ENCODE results near the gene INF2.

INF2 gene

DNA sequence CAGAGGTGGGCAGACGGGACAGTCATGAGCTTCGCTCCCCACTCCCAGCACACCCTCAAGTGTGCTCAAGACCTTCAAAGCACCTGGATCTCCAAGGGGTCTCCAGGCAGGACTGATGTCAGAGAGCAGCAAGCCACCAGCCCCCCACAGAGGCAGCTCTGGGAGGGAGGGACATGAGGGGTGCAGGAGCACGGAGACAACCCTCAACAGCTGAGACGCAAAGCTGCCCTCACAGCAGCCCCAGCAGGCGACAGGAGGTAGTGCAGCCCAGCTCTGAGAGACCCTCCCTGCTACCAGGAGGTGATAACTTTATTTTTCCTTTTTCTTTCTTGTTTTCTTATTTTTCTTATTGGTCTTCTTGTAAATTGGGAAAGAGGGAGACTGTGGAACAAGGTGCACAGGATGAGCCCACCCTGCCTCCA, 81.4 kb downstream of the INF2 start:
- no peak for DNase-seq (ENCODE audit: low read depth)

DNA sequence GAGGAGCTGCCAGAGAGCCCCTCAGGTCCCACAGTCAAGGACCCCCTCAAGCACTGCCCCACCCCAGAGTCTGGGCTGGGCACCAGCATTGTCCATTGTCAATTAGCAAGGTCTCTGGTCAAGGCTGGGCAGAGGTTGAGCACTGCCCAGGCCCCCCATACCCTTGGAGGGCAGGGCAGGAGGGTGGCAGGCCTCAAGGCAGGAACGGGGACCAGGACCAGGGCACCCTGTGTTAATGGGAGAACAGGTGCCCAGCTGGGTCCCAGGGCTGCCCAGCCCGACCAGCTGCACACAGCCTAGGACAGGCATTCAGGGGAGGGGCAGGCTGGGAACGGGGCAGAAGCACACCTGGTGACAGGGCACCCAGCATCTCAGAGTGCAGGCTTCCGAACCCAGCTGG, 82.0 kb downstream of the INF2 start:
- no peak for DNase-seq (ENCODE audit: low read depth)
